Measurements from ENCODE around the gene CACNB2.
A peak's percentile ranks its signal among the peaks of the same experiment; 100 is the strongest.

Gene CACNB2

GRCh38 chr10:18460032-18460431 is 319.8 kb downstream of the CACNB2 start:
- DNase-seq (ENCODE audit: low read depth in 1 of 2, low spot score in 1 of 2), result no peak
- no peak for TF ChIP-seq JUND (IDR thresholded peaks at IDR 0.05; ENCODE audit: low read depth)
- in situ Hi-C loops (cut with HindIII; ENCODE audit: low pct_unique_long_range_greater_than_20kb, low sequenced_read_pairs), result no loop called here

GRCh38 chr10:18463673-18464211 is 323.5 kb downstream of the CACNB2 start:
- TF ChIP-seq JUND (IDR thresholded peaks at IDR 0.05; ENCODE audit: low read depth), result no peak
- in situ Hi-C loops (cut with HindIII; ENCODE audit: low pct_unique_long_range_greater_than_20kb, low sequenced_read_pairs), result no loop called here
- no peak for DNase-seq (ENCODE audit: low read depth in 1 of 2, low spot score in 1 of 2)

GRCh38 chr10:18469125-18469524 is 328.9 kb downstream of the CACNB2 start:
- in situ Hi-C loops (cut with HindIII; ENCODE audit: low pct_unique_long_range_greater_than_20kb, low sequenced_read_pairs), result no loop called here
- TF ChIP-seq JUND (IDR thresholded peaks at IDR 0.05; ENCODE audit: low read depth), result no peak
- no peak for DNase-seq (ENCODE audit: low read depth in 1 of 2, low spot score in 1 of 2)

GRCh38 chr10:18472977-18473376 is 332.8 kb downstream of the CACNB2 start:
- TF ChIP-seq JUND (IDR thresholded peaks at IDR 0.05; ENCODE audit: low read depth), result no peak
- in situ Hi-C loops (cut with HindIII; ENCODE audit: low pct_unique_long_range_greater_than_20kb, low sequenced_read_pairs), result no loop called here
- peak; percentile 2 to 27 for DNase-seq (ENCODE audit: low read depth in 1 of 2, low spot score in 1 of 2)

GRCh38 chr10:18473424-18474117 is 333.3 kb downstream of the CACNB2 start:
- in situ Hi-C loops (cut with HindIII; ENCODE audit: low pct_unique_long_range_greater_than_20kb, low sequenced_read_pairs), result no loop called here
- no peak for TF ChIP-seq JUND (IDR thresholded peaks at IDR 0.05; ENCODE audit: low read depth)
- no peak for DNase-seq (ENCODE audit: low read depth in 1 of 2, low spot score in 1 of 2)

GRCh38 chr10:18474118-18474455 is 333.9 kb downstream of the CACNB2 start:
- no peak for DNase-seq (ENCODE audit: low read depth in 1 of 2, low spot score in 1 of 2)
- in situ Hi-C loops (cut with HindIII; ENCODE audit: low pct_unique_long_range_greater_than_20kb, low sequenced_read_pairs), result no loop called here
- no peak for TF ChIP-seq JUND (IDR thresholded peaks at IDR 0.05; ENCODE audit: low read depth)

- in situ Hi-C loops (cut with HindIII; ENCODE audit: low pct_unique_long_range_greater_than_20kb, low sequenced_read_pairs), result no loop called here
- peak in 1 of 2 experiments; percentile 1 for DNase-seq (ENCODE audit: low read depth in 1 of 2, low spot score in 1 of 2)
- TF ChIP-seq JUND (IDR thresholded peaks at IDR 0.05; ENCODE audit: low read depth), result no peak
Observed at GRCh38 chr10:18476076-18476647, 335.9 kb downstream of the CACNB2 start.

GRCh38 chr10:18478354-18478753 is 338.1 kb downstream of the CACNB2 start:
- in situ Hi-C loops (cut with HindIII; ENCODE audit: low pct_unique_long_range_greater_than_20kb, low sequenced_read_pairs), result no loop called here
- peak in 1 of 2 experiments; percentile 1 for DNase-seq (ENCODE audit: low read depth in 1 of 2, low spot score in 1 of 2)
- TF ChIP-seq JUND (IDR thresholded peaks at IDR 0.05; ENCODE audit: low read depth), result no peak

GRCh38 chr10:18479502-18479901 is 339.3 kb downstream of the CACNB2 start:
- in situ Hi-C loops (cut with HindIII; ENCODE audit: low pct_unique_long_range_greater_than_20kb, low sequenced_read_pairs), result no loop called here
- DNase-seq (ENCODE audit: low read depth in 1 of 2, low spot score in 1 of 2), result no peak
- no peak for TF ChIP-seq JUND (IDR thresholded peaks at IDR 0.05; ENCODE audit: low read depth)

- in situ Hi-C loops (cut with HindIII; ENCODE audit: low pct_unique_long_range_greater_than_20kb, low sequenced_read_pairs), result no loop called here
- DNase-seq (ENCODE audit: low read depth in 1 of 2, low spot score in 1 of 2), result no peak
- no peak for TF ChIP-seq JUND (IDR thresholded peaks at IDR 0.05; ENCODE audit: low read depth)
Observed at GRCh38 chr10:18483516-18484186, 343.4 kb downstream of the CACNB2 start.

- DNase-seq (ENCODE audit: low read depth in 1 of 2, low spot score in 1 of 2), result no peak
- in situ Hi-C loops (cut with HindIII; ENCODE audit: low pct_unique_long_range_greater_than_20kb, low sequenced_read_pairs), result no loop called here
- TF ChIP-seq JUND (IDR thresholded peaks at IDR 0.05; ENCODE audit: low read depth), result no peak
Observed at GRCh38 chr10:18486438-18486837, 346.2 kb downstream of the CACNB2 start.

GRCh38 chr10:18490755-18491154 is 350.5 kb downstream of the CACNB2 start:
- no peak for DNase-seq (ENCODE audit: low read depth in 1 of 2, low spot score in 1 of 2)
- TF ChIP-seq JUND (IDR thresholded peaks at IDR 0.05; ENCODE audit: low read depth), result no peak
- in situ Hi-C loops (cut with HindIII; ENCODE audit: low pct_unique_long_range_greater_than_20kb, low sequenced_read_pairs), result no loop called here

- in situ Hi-C loops (cut with HindIII; ENCODE audit: low pct_unique_long_range_greater_than_20kb, low sequenced_read_pairs), result no loop called here
- no peak for TF ChIP-seq JUND (IDR thresholded peaks at IDR 0.05; ENCODE audit: low read depth)
- no peak for DNase-seq (ENCODE audit: low read depth in 1 of 2, low spot score in 1 of 2)
Observed at GRCh38 chr10:18497806-18498369, 357.7 kb downstream of the CACNB2 start.

All from T47D (cell line).